Ovary (tissue), 9 donors: Measurements from ENCODE around the gene KRTAP10-12. TPM values are rescaled to one million over a fixed set of nuclear protein-coding genes. Genes with fewer than 3 reads are reported as not detected.

Experiments
- DNase-seq, 5 donors: peaks; one replicate each; pipeline ENCODE4 v3.0.0-alpha.2; 2019 to 2020
- H3K27ac ChIP-seq, 2 donors: fragments of 200-600 bp; one replicate each; pipeline versions ENCODE4 v1.5.1 to v1.8.0; 2019 to 2022
- H3K27me3 ChIP-seq: fragments of 200-600 bp; one replicate; pipeline ENCODE4 v1.8.0; 2022
- H3K36me3 ChIP-seq: fragments of 200-600 bp; sonication (generic); one replicate; pipeline ENCODE4 v1.5.1; 2019
- H3K4me1 ChIP-seq: one replicate; pipeline ENCODE4 v1.8.1; 2013; ENCODE audit warnings: mild to moderate bottlenecking, moderate library complexity; ENCODE audit not compliant: insufficient read depth
- H3K4me3 ChIP-seq: fragments of 200-600 bp; sonication (generic); one replicate; pipeline ENCODE4 v1.5.1; 2017
- H3K9me3 ChIP-seq, 2 donors: fragments of 200-600 bp in 1 of 2; sonication (generic) in 1 of 2; one replicate each; pipeline versions ENCODE4 v1.5.1 to v1.8.1; 2013 to 2019; ENCODE audit warnings: mild to moderate bottlenecking in 1 of 2, moderate library complexity in 1 of 2
- EP300 ChIP-seq: sonication (generic); formaldehyde crosslinking; IDR thresholded peaks from one replicate; pipeline ENCODE4 v1.6.1; 2017; ENCODE audit warnings: antibody characterized with exemption
- POLR2A ChIP-seq: fragments of 450-650 bp; IDR thresholded peaks from one replicate; pipeline ENCODE4 v1.6.1; 2017; ENCODE audit warnings: antibody characterized with exemption, mild to moderate bottlenecking, moderate library complexity
- WGBS, 3 donors: extraction: QIAGEN DNeasy Blood & Tissue Kit in 1 of 3; methylation state at CpG; one replicate each; pipeline versions ENCODE4 v1.1.5 to v1.1.7; 2013 to 2017; 5-methylcytosine and 5-hydroxymethylcytosine counted together
- intact Hi-C, 4 donors: fragments of 100-400 bp; cut with DNase I; formaldehyde crosslinking; loops; one replicate each; pipeline versions ENCODE4 v1.11.0 to v1.15.1; 2022 to 2023
- polyA plus RNA-seq, 2 donors: library from polyadenylated mRNA; stranded (reverse); fragments of 200-250 nt in 1 of 2; fragments of 350-450 nt in 1 of 2; fragmentation: Illumina TruSeq in 1 of 2; extraction: RNeasy Lipid Tissue Mini Kit (QIAGEN cat#74804) in 1 of 2; gene quantifications; one replicate each; pipeline ENCODE4 v1.2.3, GENCODE V29; 2013 to 2014
- total RNA-seq, 7 donors: library from RNA; depleted of rRNA in 2 of 7; stranded (reverse); fragments of >200 nt in 2 of 7; fragmentation: NEBNext Ultra II Directional in 3 of 7; extraction: Animal tissue kit (Norgen Biotek cat#: 25700) in 3 of 7; gene quantifications; one replicate each; pipeline versions ENCODE4 v1.1.0 to v1.2.4, GENCODE V29; 2016 to 2023
- TF ChIP-seq, protein P1 (sequence below), 3 donors: fragments of 450-650 bp in 2 of 3; fragments of 200-600 bp in 1 of 3; IDR thresholded peaks; one replicate each; pipeline versions ENCODE4 v1.5.1 to v1.8.0; 2016 to 2022; ENCODE audit warnings: antibody characterized with exemption in 3 of 3, mild to moderate bottlenecking in 1 of 3
- donor health status: DM: no; HTN: no; CAD: no; lungs with moderate emphysema.
- donor health status: DM: no; HTN: no; CAD: no.
- donor health status: Bipolar disorder and iron deficiency.
- donor health status: DM: yes; HTN: yes; CAD: no.
- donor health status: DM: no; HTN: no; CAD: no.
- donor health status: DM: yes; HTN: yes; CAD: no.

The KRTAP10-12 gene
- total and polyA plus RNA-seq, 9 donors: not detected

DNA sequence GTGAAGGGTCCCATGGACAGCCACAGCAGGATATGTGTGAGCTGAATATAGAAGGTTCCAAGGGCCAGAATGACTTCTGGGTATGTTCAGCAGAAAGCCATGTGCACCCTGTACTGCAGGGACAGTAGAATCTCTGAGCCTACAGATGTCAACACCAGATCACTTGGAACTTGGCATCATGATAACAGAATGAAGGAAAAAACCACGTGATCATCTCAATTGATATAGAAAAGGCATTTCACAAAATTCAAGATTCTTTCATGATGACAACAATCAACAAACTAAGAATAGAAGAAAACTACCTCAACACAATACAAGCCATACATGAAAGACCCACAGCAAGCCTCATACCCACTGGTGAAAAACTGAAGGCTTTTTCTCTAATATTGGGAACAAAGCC lies 29.4 kb upstream of the KRTAP10-12 start:
- Histone ChIP-seq H3K9me3 (no peaks in the 10 kb centered on the region), H3K27me3 (no peaks in the 10 kb centered on the region), H3K36me3 (no peaks in the 10 kb centered on the region), H3K4me1 (no peaks in the 10 kb centered on the region), H3K4me3 (no peak overlapping the region), H3K27ac (no peak overlapping the region)
- no peak for TF ChIP-seq EP300
- TF ChIP-seq, protein P1, sequence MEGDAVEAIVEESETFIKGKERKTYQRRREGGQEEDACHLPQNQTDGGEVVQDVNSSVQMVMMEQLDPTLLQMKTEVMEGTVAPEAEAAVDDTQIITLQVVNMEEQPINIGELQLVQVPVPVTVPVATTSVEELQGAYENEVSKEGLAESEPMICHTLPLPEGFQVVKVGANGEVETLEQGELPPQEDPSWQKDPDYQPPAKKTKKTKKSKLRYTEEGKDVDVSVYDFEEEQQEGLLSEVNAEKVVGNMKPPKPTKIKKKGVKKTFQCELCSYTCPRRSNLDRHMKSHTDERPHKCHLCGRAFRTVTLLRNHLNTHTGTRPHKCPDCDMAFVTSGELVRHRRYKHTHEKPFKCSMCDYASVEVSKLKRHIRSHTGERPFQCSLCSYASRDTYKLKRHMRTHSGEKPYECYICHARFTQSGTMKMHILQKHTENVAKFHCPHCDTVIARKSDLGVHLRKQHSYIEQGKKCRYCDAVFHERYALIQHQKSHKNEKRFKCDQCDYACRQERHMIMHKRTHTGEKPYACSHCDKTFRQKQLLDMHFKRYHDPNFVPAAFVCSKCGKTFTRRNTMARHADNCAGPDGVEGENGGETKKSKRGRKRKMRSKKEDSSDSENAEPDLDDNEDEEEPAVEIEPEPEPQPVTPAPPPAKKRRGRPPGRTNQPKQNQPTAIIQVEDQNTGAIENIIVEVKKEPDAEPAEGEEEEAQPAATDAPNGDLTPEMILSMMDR (IDR thresholded peaks at IDR 0.05): no peak
- TF ChIP-seq POLR2A: no peak
- intact Hi-C loops: no loop called here
- DNase-seq: no peak
- 63 to 80% (median 80%) methylated on average over 1 of the region's 1 CpG for WGBS, 3 donors

DNA sequence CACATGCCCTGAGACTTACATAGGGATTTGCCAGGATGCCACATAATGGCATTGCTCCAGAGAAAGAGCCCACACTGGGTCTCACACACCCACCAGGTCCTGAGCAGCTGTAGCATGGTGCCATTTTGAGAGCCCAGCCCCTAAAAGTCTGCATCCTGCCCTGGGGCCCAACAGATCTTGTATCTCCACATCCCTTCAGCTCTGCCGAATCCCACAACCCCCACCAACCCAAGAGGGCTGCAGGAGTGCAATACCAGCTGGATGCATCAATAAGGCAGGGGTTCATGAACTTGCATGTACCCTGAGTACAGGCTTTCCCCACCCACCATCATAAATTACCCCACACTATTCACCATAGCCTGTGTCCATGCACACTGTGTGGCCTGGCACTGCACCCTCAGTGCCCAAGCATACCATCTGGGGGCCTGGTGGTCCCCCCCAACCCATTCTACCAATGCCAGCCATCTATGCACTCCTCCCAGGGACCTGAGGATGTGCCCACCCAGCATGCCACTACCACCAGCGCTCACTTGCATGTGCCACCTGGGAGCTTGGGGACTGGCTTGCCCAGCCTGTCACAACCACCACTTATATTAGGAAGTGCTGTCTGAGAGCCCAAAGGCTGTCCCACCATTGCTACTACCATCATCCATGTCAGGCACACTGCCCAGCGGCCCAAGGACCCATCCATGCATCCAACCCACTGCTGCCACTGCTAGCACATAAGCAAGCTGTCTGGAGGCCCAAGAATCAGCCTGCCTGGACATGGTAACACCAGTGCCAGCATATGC lies 26.1 kb upstream of the KRTAP10-12 start:
- TF ChIP-seq POLR2A: no peak
- TF ChIP-seq EP300: no peak
- TF ChIP-seq, protein P1 (IDR thresholded peaks at IDR 0.05): no peak
- intact Hi-C loops: no loop called here
- H3K9me3 ChIP-seq: no peaks in the 10 kb centered on the region

DNA sequence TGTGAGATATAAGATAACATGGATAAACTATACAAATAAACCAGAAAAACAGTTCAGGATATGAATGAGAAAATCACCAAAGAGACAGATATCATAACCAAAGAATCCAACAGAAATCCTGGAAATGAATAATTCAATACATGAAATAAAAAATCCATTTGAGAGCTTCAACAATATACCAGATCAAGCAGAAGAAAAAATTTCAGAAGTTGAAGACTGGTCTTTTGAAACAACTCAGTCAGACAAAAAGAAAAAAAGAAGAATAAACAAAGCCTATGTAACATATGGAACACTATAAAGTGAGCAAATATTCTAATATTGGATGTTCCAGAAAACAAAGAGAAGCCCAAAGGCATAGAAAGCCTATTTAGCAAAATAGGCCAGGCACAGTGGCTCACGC lies 25.1 kb upstream of the KRTAP10-12 start:
- no peak for DNase-seq
- Histone ChIP-seq H3K36me3 (no peaks in the 10 kb centered on the region), H3K4me3 (no peak overlapping the region), H3K27me3 (no peaks in the 10 kb centered on the region), H3K27ac (no peak overlapping the region), H3K4me1 (no peaks in the 10 kb centered on the region), H3K9me3 (no peaks in the 10 kb centered on the region)
- intact Hi-C loops: no loop called here
- WGBS, 3 donors: 90 to 97% (median 96%) methylated on average over 1 of the region's 1 CpG
- TF ChIP-seq, protein P1 (IDR thresholded peaks at IDR 0.05): no peak
- TF ChIP-seq EP300 (no peak), POLR2A (no peak)

More for the DNA sequence above, 26.1 kb upstream of the KRTAP10-12 start:
- H3K27ac ChIP-seq: no peak overlapping the region
- no peaks in the 10 kb centered on the region for H3K36me3 ChIP-seq
- 57 to 83% (median 83%) methylated on average over 3 of the region's 3 CpGs for WGBS, 3 donors
- no peaks in the 10 kb centered on the region for H3K4me1 ChIP-seq
- no peak overlapping the region for H3K4me3 ChIP-seq
- no peak for DNase-seq
- no peaks in the 10 kb centered on the region for H3K27me3 ChIP-seq

DNA sequence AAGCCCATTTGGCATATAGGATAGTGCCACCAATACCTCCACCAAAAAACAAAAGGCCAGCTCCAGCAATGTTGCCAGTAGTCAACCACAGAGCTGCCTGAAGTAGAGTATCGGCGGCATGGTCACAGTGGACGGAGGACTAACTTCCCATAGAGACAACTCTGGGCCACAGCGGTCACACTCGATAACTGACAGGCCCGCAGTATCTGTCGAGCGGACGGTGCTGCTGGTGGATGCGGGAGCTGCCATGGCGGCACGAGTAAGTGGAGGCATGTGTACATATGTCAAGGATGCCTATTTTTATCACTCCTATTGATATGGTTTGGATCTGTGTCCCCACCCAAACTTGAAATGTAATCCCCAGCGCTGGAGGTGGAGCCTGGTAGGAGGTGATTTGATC lies 19.1 kb upstream of the KRTAP10-12 start:
- Histone ChIP-seq H3K27me3 (no peaks in the 10 kb centered on the region), H3K36me3 (no peaks in the 10 kb centered on the region), H3K4me3 (no peak overlapping the region), H3K9me3 (no peaks in the 10 kb centered on the region), H3K27ac (no peak overlapping the region), H3K4me1 (no peaks in the 10 kb centered on the region)
- TF ChIP-seq EP300: no peak
- no peak for TF ChIP-seq POLR2A
- TF ChIP-seq, protein P1 (IDR thresholded peaks at IDR 0.05): no peak
- no peak for DNase-seq
- WGBS, 3 donors: 92 to 93% (median 92%) methylated on average over 13 of the region's 13 CpGs
- intact Hi-C loops: no loop called here
